Effector CD8-positive, alpha-beta T cell (primary cell): ENCODE measurements around the gene PARN.
"Not testable (repeated sequence)": the region's sequence is repeated elsewhere in the genome, so short reads cannot be mapped to it uniquely, and the experiment has no call there.

Source experiments
- DNase-seq: peaks from one replicate; lab custom pipeline; 2025; lab: John Stamatoyannopoulos, UW
- total RNA-seq, 4 experiments: gene quantifications; one replicate each; lab custom pipeline; 2026; lab: John Stamatoyannopoulos, UW

Gene PARN, protein sequence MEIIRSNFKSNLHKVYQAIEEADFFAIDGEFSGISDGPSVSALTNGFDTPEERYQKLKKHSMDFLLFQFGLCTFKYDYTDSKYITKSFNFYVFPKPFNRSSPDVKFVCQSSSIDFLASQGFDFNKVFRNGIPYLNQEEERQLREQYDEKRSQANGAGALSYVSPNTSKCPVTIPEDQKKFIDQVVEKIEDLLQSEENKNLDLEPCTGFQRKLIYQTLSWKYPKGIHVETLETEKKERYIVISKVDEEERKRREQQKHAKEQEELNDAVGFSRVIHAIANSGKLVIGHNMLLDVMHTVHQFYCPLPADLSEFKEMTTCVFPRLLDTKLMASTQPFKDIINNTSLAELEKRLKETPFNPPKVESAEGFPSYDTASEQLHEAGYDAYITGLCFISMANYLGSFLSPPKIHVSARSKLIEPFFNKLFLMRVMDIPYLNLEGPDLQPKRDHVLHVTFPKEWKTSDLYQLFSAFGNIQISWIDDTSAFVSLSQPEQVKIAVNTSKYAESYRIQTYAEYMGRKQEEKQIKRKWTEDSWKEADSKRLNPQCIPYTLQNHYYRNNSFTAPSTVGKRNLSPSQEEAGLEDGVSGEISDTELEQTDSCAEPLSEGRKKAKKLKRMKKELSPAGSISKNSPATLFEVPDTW
- 71.9 to 90.4 (median 83.6) reads per million in 4 experiments for total RNA-seq

DNA sequence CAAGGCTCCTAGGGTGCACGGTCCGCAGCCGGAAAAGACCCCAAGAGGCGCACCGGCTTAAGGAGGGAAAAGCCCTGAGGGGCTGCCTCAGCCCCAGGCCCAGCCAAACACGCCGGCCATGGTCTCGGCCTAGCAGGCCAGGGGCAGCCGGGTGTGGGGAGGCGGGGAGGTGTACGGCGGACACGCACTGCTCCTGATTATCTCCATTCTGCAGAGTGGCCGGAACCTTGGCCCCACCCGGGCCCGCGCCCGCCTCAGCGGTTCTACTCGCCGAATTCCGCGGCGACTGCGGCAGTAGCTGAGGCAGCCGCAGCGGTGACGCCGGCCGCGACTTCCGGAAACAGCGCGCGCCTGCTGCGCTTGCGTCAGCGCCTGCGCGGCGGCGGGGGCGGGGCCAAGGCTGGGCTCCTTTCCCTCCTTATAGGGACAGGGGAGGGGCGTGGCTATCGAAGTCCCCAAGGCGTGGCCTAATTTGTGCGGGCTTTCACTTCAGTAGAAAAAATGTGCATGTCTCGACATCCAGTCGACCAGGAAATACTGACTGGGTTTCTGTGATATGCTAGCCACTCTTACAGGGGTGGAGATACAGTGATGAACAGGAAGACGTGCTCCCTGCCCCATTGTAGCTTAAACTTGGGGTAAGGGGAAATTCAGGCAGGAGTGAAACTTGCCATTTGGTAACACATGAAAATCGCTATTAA, at the start of gene PARN:
Gene PARN, minus strand, starts transcription at position 342 of the 701 bp plus-strand sequence. Its CDS starts 135 bp downstream, at position 207.
- peak; percentile 92 for DNase-seq

DNA sequence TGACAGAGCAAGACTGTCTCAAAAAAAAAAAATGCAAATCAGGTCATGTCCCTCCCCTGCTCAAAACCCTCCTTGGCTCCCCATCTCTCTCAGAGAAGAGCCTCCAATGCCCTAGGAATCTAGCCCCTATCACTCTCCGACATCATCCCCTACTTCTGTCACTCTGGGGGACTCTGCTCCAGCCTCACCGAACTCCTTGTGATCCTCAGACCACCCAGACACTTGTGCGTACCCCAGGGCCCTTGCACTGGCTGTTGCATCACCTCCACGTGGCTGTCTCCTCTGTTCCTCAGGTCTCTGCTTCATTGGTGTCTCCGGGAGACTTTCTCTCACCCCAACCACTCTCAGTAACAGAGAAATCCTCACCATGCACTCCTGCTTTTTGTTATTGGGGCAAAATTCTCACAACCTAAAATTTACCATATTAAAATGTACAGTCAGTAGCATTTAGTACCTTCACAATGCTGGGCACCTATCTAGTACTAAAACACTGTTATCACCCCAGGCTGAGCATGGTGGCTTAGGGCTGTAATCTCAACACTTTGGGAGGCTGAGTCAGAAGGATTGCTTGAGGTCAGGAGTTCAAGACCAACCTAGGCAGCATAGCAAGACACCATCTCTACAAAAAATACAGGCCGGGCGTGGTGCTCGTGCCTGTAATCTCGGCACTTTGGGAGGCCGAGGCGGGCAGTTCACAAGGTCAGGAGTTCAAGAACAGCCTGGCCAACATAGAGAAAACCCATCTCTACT, 48.9 kb upstream of the PARN start:
- no peak for DNase-seq

DNA sequence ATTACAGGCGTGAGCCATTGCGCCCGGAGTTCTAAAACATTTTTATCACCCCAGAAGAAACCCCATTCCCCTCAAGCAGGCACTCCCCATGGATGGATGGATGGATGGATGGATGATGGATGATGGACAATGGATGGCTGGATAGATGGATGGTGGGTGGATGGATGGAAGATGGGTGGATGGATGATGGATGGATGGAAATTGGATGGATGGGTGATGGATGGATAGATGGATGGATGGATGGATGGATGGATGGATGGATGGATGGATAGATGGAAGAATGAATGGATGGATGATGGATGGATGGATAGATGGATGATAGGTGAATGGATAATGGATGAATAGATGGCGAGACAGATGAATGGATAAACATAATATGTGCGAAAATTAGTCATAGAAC, 47.6 kb upstream of the PARN start:
- no peak for DNase-seq

DNA sequence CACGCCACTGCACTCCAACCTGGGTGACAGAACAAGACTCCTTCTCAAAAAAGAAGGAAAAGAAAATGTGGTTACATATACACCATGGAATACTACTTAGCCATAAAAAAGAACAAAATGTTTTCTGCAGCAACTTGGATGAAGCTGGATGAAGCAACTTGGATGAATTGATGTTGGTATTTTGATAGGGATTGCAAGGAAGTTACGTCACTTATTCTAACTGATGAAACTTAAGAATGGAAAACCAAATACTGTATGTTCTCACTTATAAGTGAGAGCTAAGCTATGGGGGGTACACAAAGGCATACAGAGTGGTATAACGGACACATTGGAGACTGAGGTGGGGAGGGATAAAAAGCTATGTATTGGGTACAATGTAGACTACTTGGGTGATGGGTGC, 46.6 kb upstream of the PARN start:
- no peak for DNase-seq

DNA sequence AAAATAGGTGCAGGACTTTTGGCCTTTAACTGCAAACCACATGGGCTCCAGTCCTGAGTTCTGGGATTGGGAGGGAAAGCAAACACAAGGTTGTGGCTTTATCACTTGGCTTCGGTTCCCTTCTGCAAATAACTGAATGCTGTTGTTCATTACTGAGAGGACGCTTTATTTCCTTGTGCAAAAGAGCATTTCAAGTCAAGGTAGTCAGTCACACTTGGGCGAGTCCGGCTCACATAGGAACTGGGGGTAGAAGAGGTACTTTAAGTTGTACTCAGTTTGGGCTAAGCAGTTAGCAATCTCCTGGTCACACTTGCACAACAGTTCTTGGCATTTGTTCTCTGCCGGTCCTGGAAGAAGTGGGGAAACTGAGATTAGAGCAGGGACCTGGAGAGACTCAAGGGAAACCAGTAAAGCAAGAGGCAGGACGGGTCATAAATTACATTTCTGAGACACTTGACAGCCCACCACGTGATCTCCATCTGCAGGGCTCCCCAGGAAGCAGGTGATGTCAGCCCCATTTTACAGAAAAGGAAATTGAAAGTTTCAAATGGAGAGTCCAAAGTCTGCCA, 42.4 kb upstream of the PARN start:
- no peak for DNase-seq

DNA sequence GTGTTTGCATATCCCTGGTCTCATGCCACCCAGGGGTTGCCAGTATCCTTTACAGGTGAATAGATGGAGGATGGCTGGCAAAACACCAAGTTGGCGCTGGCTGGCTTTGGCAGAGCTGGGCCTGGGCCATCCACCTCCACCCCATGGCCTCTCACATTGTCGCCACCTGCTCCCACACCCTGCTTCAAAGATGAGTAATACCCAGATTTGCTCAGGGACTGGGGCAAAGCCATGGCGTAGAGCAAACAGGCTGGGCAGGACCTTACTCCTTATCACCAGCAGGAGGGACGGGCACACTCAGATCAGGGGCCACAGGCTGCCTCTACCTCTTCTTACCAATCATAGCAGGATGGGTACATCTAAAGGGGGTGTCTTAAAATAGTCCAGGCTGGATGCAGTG, 39.7 kb upstream of the PARN start:
- DNase-seq, result no peak

DNA sequence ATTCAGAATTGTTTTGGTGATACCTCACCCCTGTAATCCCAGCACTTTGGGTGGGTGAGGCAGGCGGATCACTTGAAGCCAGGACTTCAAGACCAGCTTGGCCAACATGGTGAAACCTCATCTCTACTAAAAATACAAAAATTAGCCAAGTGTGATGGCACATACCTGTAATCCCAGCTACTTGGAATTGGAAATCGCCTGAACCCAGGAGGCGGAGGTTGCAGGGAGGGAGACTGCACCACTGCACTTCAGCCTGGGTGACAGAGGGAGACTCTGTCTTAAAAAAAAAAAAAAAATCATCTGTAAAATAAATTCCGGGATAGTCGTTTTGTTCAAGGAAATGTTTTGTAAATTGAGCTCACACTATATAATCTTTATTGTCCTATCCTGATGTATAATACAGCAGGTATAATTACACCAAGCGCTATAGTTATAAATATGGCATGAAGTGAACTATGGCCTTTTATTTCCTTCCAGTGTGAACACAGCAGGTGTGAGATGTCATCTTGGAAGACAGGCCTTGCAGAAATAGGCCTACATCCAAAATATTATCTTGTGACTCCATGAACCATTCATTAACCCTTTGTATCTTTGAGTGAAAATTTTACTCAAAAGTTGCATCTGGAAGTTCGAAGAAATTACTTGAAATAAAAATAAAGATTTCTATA, 38.6 kb upstream of the PARN start:
- no peak for DNase-seq

DNA sequence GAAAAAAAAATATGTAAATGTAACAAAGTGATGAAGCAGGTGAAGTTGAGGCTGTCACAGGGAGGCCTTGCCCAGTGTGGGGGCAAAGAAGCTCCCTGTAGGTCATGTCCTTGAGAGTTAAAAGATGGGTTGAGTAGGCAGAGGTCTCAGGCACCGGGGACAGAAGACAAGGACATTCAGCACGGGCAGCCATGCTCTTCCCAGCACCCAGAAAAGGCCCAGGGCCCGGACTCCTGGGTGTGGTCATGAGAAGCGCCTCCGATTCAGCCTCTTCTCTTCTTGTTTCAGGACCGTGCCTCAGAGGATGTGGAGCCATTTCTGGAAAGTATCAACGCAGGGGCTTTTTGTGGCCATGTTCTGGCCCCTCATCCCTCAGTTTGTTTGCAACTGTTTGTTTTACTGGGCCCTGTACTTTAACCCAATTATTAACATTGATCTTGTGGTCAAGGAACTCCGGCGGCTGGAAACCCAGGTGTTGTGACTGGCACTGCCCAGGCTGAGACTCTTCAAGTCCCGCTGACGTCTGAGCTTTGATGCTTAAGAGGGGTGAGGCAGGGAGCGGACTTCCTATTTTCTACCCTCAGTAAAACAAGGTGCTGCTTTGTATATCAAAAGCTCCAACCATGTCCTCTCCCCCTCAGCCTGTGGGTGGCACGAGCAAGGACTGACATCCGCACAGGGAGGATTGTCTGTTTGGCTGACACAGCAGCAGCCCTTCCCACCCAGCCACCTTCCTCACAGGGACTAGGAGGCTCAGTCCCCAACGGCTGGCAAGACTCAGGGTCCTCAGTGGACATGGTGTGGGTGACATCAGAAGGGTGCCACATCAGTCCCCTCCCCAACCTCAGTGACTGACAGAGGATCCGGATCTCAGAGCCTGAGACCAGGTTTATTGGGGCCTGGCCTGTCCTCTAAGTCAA, 37.5 kb upstream of the PARN start:
- no peak for DNase-seq

DNA sequence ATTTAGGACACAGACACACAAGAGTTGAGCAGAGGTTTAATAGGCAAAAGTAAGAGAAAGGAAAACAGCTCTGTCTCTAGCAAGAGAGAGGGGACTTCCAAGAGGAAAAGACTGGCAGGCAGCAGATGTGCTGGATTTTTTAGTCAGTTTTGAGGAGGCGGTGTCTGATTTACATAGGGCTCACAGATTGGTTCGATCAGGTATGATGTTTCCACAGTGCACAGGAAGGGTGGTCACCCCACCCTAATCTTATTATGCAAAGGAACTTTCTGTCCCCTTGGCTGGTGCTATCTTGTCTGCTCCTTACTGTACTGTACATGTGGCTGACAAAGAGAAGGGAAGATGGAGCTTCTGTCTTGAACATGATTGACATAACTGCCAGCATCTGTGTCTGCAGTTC, 28.0 kb upstream of the PARN start:
- DNase-seq, result no peak

DNA sequence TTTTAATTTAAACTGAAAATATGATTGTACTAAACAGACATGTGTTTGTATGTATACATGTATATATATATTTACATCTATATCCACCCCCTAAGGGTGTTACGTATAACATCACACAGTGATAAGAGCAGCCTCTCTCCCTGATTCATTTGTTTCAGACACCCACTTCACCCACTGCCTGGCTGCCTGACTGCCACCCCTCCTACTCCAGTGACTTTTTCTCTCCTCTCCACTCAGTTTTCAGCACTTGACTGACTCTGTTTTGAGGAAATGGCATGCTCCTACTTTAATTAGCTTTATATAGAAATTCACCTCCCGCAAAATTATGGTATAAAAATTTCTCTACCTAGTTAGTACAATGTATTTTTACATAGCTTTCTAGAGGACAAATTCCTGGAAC, 22.7 kb upstream of the PARN start:
- no peak for DNase-seq

DNA sequence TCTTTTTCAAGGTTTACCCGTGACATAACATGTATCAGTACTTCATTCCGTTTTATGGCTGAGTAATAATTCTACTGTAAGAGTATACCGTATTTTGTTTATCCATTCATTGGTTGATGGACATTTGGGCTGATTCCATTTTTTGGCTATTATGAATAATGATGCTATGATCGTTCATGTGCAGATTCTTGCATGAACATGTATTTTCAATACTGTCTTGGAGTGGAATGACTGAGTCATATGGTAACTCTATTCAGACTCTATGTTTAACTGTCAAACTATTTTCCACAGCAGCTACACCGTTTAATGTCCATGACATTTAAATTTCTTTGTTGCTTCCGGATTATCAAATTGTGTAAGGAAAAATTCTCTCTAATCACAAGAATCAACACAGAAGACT, 20.6 kb upstream of the PARN start:
- no peak for DNase-seq

DNA sequence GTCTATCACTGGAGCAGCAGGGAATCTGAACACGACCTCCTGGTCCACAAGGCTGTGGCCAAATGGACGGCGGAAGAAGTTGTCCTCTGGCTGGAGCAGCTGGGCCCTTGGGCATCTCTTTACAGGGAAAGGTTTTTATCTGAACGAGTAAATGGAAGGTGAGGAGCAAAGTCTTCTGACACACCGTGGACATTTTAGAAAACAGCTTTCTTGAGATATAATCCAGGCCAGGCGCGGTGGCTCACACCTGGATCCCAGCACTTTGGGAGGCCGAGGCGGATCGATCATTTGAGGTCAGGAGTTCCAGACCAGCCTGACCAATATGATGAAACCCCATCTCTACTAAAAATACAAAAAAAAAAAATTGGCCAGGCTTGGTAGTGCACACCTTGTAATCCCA, 19.8 kb upstream of the PARN start:
- DNase-seq, result no peak

DNA sequence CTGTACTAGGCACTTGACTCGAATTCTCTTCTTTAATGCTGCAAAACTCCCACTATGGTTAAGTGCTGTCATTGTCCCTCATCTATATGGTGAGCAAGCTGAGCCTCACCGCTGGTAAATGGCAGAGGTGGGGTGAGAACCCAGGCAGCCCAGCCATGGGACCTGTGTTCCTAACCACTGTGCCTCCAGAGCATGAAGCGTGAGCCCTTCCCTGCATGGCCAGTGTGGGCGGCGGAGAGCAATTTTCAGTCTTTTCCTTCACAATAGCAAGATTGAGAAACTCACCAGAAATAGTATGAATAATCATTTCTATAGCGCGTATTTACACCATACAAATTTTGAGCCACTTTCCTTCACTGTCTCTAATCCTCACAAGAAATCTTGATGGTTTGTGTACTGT, 11.9 kb upstream of the PARN start:
- DNase-seq, result no peak

DNA sequence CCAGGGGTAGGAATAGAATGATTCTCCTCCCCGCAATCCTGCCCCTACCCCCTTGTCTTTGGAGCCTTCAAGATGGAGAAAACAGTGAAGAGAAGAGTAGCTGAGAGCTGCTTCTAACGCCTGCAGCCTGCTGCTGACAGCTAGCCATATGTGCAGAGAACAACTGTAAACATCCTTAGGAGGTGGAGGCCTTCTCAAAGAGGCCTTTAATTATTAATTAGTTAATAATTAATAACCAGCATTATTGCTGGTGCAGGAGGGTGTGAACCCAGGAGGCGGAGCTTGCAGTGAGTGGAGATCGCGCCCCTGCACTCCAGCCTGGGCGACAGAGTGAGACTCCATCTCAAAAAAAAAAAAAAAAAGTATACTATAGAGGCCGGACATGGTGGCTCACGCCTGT, 11.1 kb upstream of the PARN start:
- DNase-seq, result no peak

DNA sequence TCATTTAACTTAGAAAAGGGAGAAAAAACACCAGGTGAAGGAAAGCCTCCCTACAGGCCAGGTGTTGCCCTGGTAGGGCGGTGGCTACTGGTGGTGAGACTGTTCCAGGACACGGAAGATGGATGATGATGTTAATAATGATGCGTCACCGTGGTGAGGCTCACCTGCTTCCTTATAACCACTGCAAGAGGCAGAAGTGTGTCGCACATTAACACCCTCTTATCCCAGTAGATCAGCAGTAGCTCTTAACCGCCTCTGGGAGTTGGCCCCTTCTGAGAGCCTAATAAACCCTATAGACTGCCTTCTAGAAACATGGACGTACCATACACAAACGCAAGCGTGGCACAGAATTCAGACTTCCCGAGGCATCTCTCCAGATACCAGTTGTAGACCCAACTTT, 10.5 kb upstream of the PARN start:
- DNase-seq, result no peak

DNA sequence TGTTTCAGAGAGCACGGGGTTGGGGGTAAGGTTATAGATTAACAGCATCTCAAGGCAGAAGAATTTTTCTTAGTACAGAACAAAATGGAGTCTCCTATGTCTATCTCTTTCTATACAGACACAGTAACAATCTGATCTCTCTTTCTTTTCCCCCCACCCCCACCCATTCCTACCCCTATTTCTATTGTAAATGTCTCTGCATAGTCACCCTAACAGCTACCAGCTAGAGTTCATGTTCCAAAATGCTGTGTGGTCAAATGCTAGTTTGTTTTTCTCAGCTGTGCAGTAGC, 6.8 kb upstream of the PARN start:
- DNase-seq, result not testable (repeated sequence)

DNA sequence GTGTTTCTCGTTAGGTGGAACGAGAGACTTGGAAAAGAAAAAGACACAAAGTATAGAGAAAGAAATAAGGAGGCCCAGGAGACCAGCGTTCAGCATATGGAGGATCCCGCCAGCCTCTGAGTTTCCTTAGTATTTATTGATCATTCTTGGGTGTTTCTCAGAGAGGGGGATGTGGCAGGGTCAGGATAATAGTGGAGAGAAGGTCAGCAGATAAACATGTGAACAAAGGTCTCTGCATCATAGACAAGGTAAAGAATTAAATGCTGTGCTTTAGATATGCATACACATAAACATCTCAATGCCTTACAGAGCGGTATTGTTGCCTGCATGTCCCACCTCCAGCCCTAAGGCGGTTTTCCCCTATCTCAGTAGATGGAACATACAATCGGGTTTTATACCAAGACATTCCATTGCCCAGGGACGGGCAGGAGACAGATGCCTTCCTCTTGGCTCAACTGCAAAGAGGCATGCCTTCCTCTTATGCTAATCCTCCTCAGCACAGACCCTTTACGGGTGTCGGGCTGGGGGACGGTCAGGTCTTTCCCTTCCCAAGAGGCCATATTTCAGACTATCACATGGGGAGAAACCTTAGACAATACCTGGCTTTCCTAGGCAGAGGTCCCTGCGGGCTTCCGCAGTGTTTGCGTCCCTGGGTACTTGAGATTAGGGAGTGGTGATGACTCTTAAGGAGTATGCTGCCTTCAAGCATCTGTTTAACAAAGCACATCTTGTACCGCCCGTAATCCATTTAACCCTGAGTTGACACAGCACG, 6.3 kb upstream of the PARN start:
- not testable (repeated sequence) for DNase-seq

DNA sequence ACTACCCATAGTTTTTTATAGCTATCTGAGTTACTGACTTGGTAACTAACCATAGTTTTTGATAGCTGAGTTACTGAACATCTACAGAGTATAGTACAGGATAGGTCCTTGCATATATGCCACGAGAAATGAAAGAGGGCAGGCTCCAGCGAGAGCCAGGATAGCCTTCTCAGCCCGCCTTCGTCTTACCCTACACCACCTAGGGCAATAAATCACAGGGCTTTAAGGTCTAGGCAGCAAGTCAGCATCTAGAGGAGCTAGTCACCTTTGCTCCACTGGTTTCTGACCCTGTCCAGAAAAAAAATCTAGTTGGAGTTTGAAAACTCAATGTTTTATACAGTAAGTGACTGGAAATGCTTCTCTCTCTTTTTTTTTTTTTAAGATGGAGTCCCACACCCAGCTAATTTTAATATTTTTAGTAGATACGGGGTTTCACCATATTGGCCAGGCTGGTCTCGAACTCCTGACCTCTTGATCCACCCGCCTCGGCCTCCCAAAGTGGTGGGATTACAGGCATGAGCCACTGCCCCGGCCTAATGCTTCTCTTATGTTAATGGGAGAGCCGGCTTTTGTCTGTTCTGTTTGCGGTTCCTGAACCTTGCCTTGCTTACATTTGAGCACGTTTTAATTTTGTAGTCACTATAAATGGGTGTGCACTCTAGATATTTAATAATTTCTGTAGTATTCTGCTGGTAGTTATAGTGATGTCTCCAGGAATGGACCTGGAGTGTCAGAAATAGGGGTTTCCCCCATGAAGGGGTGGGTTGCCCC, 5.5 kb upstream of the PARN start:
- no peak for DNase-seq

DNA sequence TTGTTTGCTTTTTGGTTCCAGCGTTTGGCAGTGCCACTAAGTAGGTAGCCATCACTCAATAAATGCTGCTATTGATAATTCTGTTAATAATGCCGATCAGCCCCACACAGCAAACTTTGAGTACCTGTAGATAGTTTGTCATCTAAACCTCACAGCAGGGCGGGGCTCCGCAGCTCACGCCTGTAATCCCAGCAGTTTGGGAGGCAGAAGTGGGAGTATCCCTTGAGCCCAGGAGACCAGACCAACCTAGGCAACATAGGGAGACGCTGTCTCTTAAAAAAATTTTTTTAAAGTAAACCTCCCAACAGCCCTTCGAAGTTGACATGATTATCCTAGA, 4.3 kb upstream of the PARN start:
- no peak for DNase-seq
